AG04450 (cell line): ENCODE results near the gene KRTAP5-7. TPM values are rescaled to one million over a fixed set of nuclear protein-coding genes. Genes with fewer than 3 reads are reported as not detected.

ENCODE experiments used
- CTCF ChIA-PET: fragments of 300-600, 350-600 bp; formaldehyde crosslinking; extraction: SDS; loops from one replicate; lab custom pipeline; 2022; ENCODE audit warnings: antibody characterized with exemption, inconsistent platforms; lab: Charles Lee
- POLR2A ChIA-PET: fragments of 350-600 bp; formaldehyde crosslinking; extraction: SDS; loops from one replicate; lab custom pipeline; 2021; ENCODE audit warnings: antibody characterized with exemption, inconsistent platforms; lab: Yijun Ruan, JAX
- DNase-seq: peaks from one replicate; pipeline ENCODE4 v3.0.0-alpha.2; 2011; ENCODE audit warnings: low read depth, low spot score
- H3K27ac ChIP-seq: one replicate; pipeline ENCODE4 v1.5.1; 2012; ENCODE audit warnings: low read depth, low read length, control low read depth
- H3K27me3 ChIP-seq: one replicate; pipeline ENCODE4 v1.6.0; 2012; ENCODE audit warnings: low read length; ENCODE audit not compliant: control insufficient read depth, insufficient read depth
- H3K4me3 ChIP-seq: 2 replicates; pipeline ENCODE4 v1.5.1; 2011; ENCODE audit warnings: mild to moderate bottlenecking, low read depth, low read length, control low read depth
- H3K9me3 ChIP-seq: 2 replicates; pipeline ENCODE4 v1.5.1; 2012; ENCODE audit warnings: low read length; ENCODE audit not compliant: control insufficient read depth, insufficient read depth
- CTCF ChIP-seq: IDR thresholded peaks from 2 replicates; pipeline ENCODE4 v1.5.1; 2011; ENCODE audit warnings: low read depth, low read length, control low read depth, inconsistent platforms
- polyA plus RNA-seq: library from polyadenylated mRNA; depleted of rRNA; stranded (reverse); fragments of >200 nt; gene quantifications from 2 replicates; pipeline ENCODE4 v1.2.3, GENCODE V29; 2011; rRNA removed
- small RNA-seq: library from RNA; depleted of rRNA; stranded (forward); fragments of <200 nt; gene quantifications from one replicate; pipeline ENCODE3, GENCODE V24; 2012; ENCODE audit warnings: low read depth; ENCODE audit not compliant: insufficient read length

The KRTAP5-7 gene
- polyA plus RNA-seq, 1 experiment = not detected

GRCh38 chr11:71577469-71578004 lies 50.5 kb downstream of the KRTAP5-7 start:
- Histone ChIP-seq H3K4me3 (no peak overlapping the region), H3K27me3 (peaks cover 5% of the 10 kb centered on the region), H3K27ac (no peak overlapping the region), H3K9me3 (no peaks in the 10 kb centered on the region)
- POLR2A ChIA-PET = no interaction called here
- no peak for TF ChIP-seq CTCF
- no peak for DNase-seq
- CTCF ChIA-PET = no interaction called here

Small RNAs within 50 kb of the gene (small RNA-seq; reads per million reads assigned to genes)
- gene AP000867.1 = not detected

Other genes with a start within 250 kb of the KRTAP5-7 start
- 40.2 and 45.8 TPM in 2 replicates for gene DHCR7, start 78.9 kb upstream of the KRTAP5-7 start, polyA plus RNA-seq
- gene NADSYN1, start 74.1 kb upstream of the KRTAP5-7 start, polyA plus RNA-seq = 39.0 and 51.2 TPM in 2 replicates
- gene KRTAP5-8, start 10.8 kb downstream of the KRTAP5-7 start, polyA plus RNA-seq = 0.06 TPM in 1 of 2 replicates, not detected in the other
- not detected in 2 replicates for gene KRTAP5-9, start 21.2 kb downstream of the KRTAP5-7 start, polyA plus RNA-seq
- not detected in 2 replicates for gene KRTAP5-10, start 38.3 kb downstream of the KRTAP5-7 start, polyA plus RNA-seq
- not detected in 2 replicates for gene KRTAP5-11, start 55.6 kb downstream of the KRTAP5-7 start, polyA plus RNA-seq